K562 (cell line): Measurements from ENCODE around the gene RIPPLY3. TPM values are rescaled to one million over a fixed set of nuclear protein-coding genes. Genes with fewer than 3 reads are reported as not detected.

ENCODE experiments used
- CREB1 ChIP-seq, 2 experiments: sonication (generic) in 1 of 2; formaldehyde crosslinking in 1 of 2; IDR thresholded peaks; 2 replicates each; pipeline versions ENCODE4 v1.6.1 to v1.8.0; 2012 to 2022; ENCODE audit warnings: inconsistent platforms in 1 of 2, mild to moderate bottlenecking in 1 of 2, missing genetic modification reagents in 1 of 2, moderate library complexity in 1 of 2
- NRF1 ChIP-seq, 2 experiments: fragments of 450-650 bp; IDR thresholded peaks in 1 of 2; conservative IDR thresholded peaks in 1 of 2; 2 replicates each; pipeline ENCODE4 v1.6.1; 2014; ENCODE audit warnings: mild to moderate bottlenecking in 2 of 2
- RBFOX2 ChIP-seq: fragments of 200-400 bp; formaldehyde crosslinking; IDR thresholded peaks from 2 replicates; pipeline ENCODE4 v1.6.1; 2017; ENCODE audit warnings: low read depth, mild to moderate bottlenecking, low read length, moderate library complexity
- RUNX1 ChIP-seq: sonication (generic); IDR thresholded peaks from 2 replicates; pipeline ENCODE4 v1.6.1; 2016; ENCODE audit warnings: antibody characterized with exemption, low read depth
- SMARCB1 ChIP-seq: IDR thresholded peaks from 2 replicates; pipeline ENCODE4 v1.6.1; 2011; ENCODE audit warnings: improper control_type of control experiment, low read depth; ENCODE audit not compliant: insufficient read length
- USF1 ChIP-seq: sonication (generic); formaldehyde crosslinking; IDR thresholded peaks from 2 replicates; pipeline ENCODE4 v1.9.0; 2022; ENCODE audit warnings: mild to moderate bottlenecking, missing genetic modification reagents
- ZBTB40 ChIP-seq, 2 experiments: fragments of 450-650 bp in 1 of 2; sonication (generic) in 1 of 2; formaldehyde crosslinking in 1 of 2; IDR thresholded peaks; 2 replicates each; pipeline versions ENCODE4 v1.7.1 to v1.9.0; 2016 to 2022; ENCODE audit warnings: inconsistent platforms in 1 of 2, mild to moderate bottlenecking in 1 of 2, missing genetic modification reagents in 1 of 2
- polyA plus RNA-seq, 8 experiments: library from polyadenylated mRNA; depleted of rRNA in 4 of 8; stranded (reverse) in 5 of 8; unstranded in 3 of 8; fragments of >200 nt; fragmentation: Nextera tagmentation in 2 of 8; fragmentation: Illumina TruSeq in 1 of 8; extraction: Ambion mirVana in 2 of 8; extraction: Trizol in 1 of 8; gene quantifications; 2 replicates each; pipeline versions ENCODE4 v1.2.1 to v1.2.3, GENCODE V29; 2011 to 2014; ENCODE audit warnings: inconsistent platforms in 1 of 8, missing spikeins in 1 of 8
- total RNA-seq, 7 experiments: library from RNA; depleted of rRNA in 6 of 7; stranded (reverse); fragments of >200 nt in 6 of 7; fragmentation: Illumina TruSeq in 2 of 7; extraction: Trizol in 2 of 7; gene quantifications; 2 replicates each; pipeline versions ENCODE4 v1.2.1 to v1.2.3, GENCODE V29; 2011 to 2021; ENCODE audit warnings: low replicate concordance in 1 of 7

RIPPLY3 gene
- total and polyA plus RNA-seq, 9 of the 15 experiments (the other 6 are each of a cell fraction or from before 2014, with no cell fraction given), result not detected

- no peak for TF ChIP-seq ZBTB40 (IDR thresholded peaks at IDR 0.05)
- no peak for TF ChIP-seq ZBTB40 (CRISPR knock-in tag; IDR thresholded peaks at IDR 0.05)
- TF ChIP-seq USF1 (CRISPR knock-in tag), result no peak
- TF ChIP-seq SMARCB1, result peak; percentile 64
- 0 out of 2 replicates have a peak, but pooled peaks have one; percentile 28 for TF ChIP-seq RBFOX2
- TF ChIP-seq CREB1 (IDR thresholded peaks at IDR 0.05), result 0 out of 2 replicates have a peak, but pooled peaks have one; percentile 37
- no peak; the same call in 1 of the 2 replicates for TF ChIP-seq CREB1 (CRISPR knock-in tag; IDR thresholded peaks at IDR 0.05)
- no peak for TF ChIP-seq RUNX1
- peak; percentile 82 to 86 for TF ChIP-seq NRF1 (conservative IDR thresholded peaks at IDR 0.05 in 1 of 2, IDR thresholded peaks at IDR 0.05 in 1 of 2)
These were observed 3.3 kb downstream of the RIPPLY3 start (continued) for GRCh38 chr21:37009740-37010341.
